HL-60 (cell line): ENCODE data around the gene ALAD.

ENCODE experiments used
- DNase-seq, 2 experiments: peaks; one replicate each; pipeline ENCODE4 v3.0.0-alpha.2; 2010 to 2020; ENCODE audit warnings: low read depth in 1 of 2, low spot score in 1 of 2
- H3K27ac ChIP-seq: fragments of 250-450 bp; sonication (Bioruptor Pico); replicated peaks from 2 replicates; pipeline ENCODE4 v1.5.1; 2020; ENCODE audit warnings: mild to moderate bottlenecking, moderate library complexity
- H3K27me3 ChIP-seq: fragments of 250-450 bp; sonication (Bioruptor Pico); 2 replicates; pipeline ENCODE4 v1.5.1; 2021; ENCODE audit warnings: mild to moderate bottlenecking, moderate library complexity; ENCODE audit not compliant: insufficient read depth, poor library complexity, severe bottlenecking
- H3K4me3 ChIP-seq: replicated peaks from 2 replicates; pipeline ENCODE4 v1.5.1; 2011; ENCODE audit warnings: mild to moderate bottlenecking, control low read depth, low read length; ENCODE audit not compliant: insufficient read depth
- GABPA ChIP-seq: IDR thresholded peaks from 2 replicates; pipeline ENCODE4 v1.6.1; 2012; ENCODE audit warnings: low read depth
- POLR2AphosphoS5 ChIP-seq: IDR thresholded peaks from 2 replicates; pipeline ENCODE4 v1.6.1; 2012; ENCODE audit warnings: low read depth
- SPI1 ChIP-seq: IDR thresholded peaks from 2 replicates; pipeline ENCODE4 v1.6.1; 2012; ENCODE audit warnings: low read depth, mild to moderate bottlenecking, borderline replicate concordance
- TF ChIP-seq, protein P1 (sequence below): IDR thresholded peaks from one replicate; pipeline ENCODE4 v1.5.1; 2011; ENCODE audit warnings: low read length, control low read depth, inconsistent platforms; ENCODE audit not compliant: insufficient read depth
- TF ChIP-seq, protein P2 (sequence below): IDR thresholded peaks from 2 replicates; pipeline ENCODE4 v1.6.1; 2012; ENCODE audit warnings: low read depth; ENCODE audit not compliant: insufficient replicate concordance

ALAD gene

DNA sequence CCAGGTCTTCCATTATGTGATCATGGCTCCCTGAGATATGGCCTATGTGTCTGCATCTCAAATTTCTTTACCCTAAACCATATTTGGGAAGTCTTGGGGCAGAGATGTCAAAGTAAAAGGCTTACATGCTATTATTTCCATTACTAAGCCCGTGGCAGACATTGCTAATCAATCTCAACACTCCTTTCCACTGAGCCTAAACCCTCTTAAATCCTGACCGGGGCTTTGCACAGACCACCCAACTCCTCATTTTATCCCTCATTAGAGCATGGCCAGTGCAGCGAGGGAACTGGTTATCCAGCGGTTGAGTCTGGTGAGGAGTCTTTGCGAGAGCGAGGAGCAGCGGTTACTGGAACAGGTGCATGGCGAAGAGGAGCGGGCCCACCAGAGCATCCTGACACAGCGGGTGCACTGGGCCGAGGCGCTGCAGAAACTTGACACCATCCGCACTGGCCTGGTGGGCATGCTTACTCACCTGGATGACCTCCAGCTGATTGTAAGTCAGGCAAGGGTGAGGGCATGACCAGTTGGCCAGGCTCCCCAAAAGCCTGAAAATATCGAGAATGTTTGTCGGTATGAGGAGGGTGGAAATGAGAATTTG lies 40.7 kb downstream of the ALAD start:
- no peak for DNase-seq
- Histone ChIP-seq H3K27me3 (no peaks in the 10 kb centered on the region), H3K4me3 (no peak overlapping the region), H3K27ac (no peak overlapping the region)
- no peak for TF ChIP-seq POLR2AphosphoS5
- no peak for TF ChIP-seq GABPA
- TF ChIP-seq, protein P1, sequence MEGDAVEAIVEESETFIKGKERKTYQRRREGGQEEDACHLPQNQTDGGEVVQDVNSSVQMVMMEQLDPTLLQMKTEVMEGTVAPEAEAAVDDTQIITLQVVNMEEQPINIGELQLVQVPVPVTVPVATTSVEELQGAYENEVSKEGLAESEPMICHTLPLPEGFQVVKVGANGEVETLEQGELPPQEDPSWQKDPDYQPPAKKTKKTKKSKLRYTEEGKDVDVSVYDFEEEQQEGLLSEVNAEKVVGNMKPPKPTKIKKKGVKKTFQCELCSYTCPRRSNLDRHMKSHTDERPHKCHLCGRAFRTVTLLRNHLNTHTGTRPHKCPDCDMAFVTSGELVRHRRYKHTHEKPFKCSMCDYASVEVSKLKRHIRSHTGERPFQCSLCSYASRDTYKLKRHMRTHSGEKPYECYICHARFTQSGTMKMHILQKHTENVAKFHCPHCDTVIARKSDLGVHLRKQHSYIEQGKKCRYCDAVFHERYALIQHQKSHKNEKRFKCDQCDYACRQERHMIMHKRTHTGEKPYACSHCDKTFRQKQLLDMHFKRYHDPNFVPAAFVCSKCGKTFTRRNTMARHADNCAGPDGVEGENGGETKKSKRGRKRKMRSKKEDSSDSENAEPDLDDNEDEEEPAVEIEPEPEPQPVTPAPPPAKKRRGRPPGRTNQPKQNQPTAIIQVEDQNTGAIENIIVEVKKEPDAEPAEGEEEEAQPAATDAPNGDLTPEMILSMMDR: no peak
- TF ChIP-seq, protein P2, sequence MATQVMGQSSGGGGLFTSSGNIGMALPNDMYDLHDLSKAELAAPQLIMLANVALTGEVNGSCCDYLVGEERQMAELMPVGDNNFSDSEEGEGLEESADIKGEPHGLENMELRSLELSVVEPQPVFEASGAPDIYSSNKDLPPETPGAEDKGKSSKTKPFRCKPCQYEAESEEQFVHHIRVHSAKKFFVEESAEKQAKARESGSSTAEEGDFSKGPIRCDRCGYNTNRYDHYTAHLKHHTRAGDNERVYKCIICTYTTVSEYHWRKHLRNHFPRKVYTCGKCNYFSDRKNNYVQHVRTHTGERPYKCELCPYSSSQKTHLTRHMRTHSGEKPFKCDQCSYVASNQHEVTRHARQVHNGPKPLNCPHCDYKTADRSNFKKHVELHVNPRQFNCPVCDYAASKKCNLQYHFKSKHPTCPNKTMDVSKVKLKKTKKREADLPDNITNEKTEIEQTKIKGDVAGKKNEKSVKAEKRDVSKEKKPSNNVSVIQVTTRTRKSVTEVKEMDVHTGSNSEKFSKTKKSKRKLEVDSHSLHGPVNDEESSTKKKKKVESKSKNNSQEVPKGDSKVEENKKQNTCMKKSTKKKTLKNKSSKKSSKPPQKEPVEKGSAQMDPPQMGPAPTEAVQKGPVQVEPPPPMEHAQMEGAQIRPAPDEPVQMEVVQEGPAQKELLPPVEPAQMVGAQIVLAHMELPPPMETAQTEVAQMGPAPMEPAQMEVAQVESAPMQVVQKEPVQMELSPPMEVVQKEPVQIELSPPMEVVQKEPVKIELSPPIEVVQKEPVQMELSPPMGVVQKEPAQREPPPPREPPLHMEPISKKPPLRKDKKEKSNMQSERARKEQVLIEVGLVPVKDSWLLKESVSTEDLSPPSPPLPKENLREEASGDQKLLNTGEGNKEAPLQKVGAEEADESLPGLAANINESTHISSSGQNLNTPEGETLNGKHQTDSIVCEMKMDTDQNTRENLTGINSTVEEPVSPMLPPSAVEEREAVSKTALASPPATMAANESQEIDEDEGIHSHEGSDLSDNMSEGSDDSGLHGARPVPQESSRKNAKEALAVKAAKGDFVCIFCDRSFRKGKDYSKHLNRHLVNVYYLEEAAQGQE: no peak
- no peak for TF ChIP-seq SPI1

DNA sequence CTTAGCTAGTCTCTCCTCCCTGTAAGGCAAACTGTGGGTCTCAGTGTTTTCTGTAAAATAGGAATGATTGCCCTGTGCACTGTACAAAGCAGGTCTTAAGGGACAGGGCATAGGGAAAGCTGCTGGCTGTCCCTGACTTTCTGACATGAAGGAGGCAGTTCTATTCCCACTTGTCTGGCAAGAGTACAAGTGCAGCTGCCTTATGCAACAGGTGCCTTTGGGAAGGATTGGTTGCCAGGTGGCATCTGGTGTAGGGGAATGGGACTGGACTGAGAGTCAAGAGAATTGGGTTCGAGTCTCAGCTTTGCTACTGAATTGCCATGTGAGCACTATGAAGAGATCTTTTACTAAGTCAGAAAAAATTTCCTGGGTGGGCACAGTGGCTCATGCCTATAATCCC lies 41.7 kb downstream of the ALAD start:
- no peak for DNase-seq
- no peak for TF ChIP-seq SPI1
- TF ChIP-seq, protein P1: no peak
- no peak for TF ChIP-seq POLR2AphosphoS5
- no peak for TF ChIP-seq GABPA
- TF ChIP-seq, protein P2: no peak

DNA sequence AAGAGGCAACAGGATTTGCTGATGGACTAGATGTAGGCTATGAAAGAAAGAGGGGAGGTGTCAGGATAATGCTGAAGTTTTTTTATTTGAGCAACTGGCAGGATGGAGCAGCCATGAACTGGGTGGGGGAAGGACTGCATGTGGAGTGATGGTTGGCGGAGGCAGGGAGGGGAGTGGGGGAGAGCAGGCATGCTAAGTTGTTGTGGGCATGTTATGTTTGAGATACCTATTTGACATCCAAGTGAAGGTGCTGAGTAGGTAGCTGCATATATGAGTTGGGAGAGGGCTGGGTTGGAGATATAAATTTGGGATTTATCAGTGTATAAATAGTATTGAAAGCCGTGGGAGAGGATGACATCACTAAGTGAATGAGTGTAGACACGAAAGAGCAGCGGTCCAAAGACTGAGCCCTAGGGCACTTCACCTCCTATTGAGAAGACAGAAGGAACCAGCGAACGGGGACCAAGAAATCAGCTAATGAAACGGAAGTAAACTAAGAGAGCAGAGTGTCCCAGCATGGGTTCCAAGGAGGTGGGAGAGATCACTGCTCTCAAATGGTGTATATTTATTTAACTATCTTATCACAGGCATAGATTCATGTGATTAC lies 44.3 kb downstream of the ALAD start:
- Histone ChIP-seq H3K4me3 (no peak overlapping the region), H3K27ac (no peak overlapping the region), H3K27me3 (no peaks in the 10 kb centered on the region)
- no peak for DNase-seq
- TF ChIP-seq, protein P1: no peak
- no peak for TF ChIP-seq POLR2AphosphoS5
- no peak for TF ChIP-seq SPI1
- TF ChIP-seq, protein P2: no peak
- TF ChIP-seq GABPA: no peak

More for the DNA sequence above, 41.7 kb downstream of the ALAD start:
- Histone ChIP-seq H3K27me3 (no peaks in the 10 kb centered on the region), H3K4me3 (no peak overlapping the region), H3K27ac (no peak overlapping the region)
